HL-60/S4 treated with phorbol 12-myristate 13-acetate at 8.2 ng/mL for 4 days and 3 days (cell line): ENCODE data around the gene HSPA1B.
"Not testable (repeated sequence)": the region's sequence is repeated elsewhere in the genome, so short reads cannot be mapped to it uniquely, and the experiment has no call there.

Experiments
- in situ Hi-C: fragments of 300-500 bp; cut with MboI; formaldehyde crosslinking; loops from 2 replicates; pipeline ENCODE4 v1.15.0; 2022; ENCODE audit warnings: low sequenced_read_pairs

Gene HSPA1B

DNA sequence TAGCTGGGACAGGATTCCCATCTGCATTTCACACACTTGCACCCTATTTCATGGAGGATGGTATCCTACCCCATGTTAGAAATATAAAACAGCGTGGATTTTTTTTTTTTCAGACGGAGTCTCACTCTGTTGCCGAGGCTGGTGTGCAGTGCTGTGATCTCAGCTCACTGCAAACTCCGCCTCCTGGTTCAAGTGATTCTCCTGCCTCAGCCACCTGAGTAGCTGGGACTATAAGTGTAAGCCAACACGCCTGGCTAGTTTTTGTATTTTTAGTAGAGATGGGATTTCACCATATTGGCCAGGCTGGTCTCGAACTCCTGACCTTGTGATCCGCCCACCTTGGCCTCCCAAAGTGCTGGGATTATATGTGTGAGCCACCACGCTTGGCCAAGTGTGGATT lies 30.2 kb downstream of the HSPA1B start:
- in situ Hi-C loops: not testable (repeated sequence)

DNA sequence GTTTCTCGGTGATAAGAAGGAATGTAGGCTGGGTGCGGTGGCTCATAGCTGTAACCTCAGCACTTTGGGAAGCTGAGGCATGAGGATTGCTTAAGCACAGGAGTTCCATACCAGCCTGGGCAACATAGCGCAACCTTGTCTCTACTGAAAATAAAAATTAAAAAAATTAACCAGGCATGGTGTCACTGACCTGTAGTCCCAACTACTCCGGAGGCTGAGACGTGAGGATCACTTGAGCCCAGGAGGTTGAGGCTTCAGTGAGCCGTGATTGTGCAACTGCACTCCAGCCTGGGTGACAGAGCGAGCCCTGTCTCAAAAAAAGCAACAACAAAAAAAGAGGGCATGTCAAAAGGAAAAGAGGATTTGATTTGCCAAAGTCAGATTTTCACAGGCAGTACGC lies 31.2 kb downstream of the HSPA1B start:
- in situ Hi-C loops: no loop called here

DNA sequence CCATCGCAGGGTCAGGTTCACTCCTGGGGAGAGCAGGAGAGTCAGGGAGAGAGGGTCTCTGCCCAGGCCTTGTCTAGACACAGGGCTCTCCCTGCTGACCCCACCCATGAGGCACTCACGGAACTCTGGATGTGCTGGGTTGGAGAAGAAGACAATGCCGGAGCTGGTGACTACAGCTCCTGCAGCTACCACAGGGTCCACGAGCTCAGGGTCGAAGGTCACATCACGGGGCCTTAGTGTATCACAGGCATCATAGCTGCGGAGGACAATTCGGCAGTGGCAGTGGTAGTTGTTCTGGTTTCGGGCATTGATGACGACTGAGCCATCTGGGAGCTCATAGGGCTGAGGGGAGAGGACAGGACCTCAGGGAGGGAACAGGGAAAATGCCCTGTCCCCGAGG lies 32.4 kb downstream of the HSPA1B start:
- in situ Hi-C loops: no loop called here

DNA sequence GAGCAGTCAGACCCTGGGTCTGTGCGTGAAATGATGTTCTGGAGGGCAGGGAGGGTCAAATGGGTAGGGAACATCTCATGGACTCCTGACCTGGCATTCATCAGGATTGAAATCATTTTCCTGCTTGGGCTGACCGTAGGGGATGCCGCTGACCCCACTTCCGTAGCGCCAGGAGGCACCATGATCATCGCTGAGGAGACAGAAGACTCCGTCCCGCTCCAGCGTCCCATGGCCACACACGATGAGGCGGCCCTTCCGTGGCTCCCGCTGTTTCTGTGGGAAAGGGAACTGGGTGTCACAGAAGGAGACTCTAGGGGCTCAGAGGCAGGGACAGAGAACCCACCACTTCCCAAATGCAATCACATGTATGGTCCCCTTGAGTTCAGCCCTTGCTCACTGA lies 32.8 kb downstream of the HSPA1B start:
- in situ Hi-C loops: no loop called here

DNA sequence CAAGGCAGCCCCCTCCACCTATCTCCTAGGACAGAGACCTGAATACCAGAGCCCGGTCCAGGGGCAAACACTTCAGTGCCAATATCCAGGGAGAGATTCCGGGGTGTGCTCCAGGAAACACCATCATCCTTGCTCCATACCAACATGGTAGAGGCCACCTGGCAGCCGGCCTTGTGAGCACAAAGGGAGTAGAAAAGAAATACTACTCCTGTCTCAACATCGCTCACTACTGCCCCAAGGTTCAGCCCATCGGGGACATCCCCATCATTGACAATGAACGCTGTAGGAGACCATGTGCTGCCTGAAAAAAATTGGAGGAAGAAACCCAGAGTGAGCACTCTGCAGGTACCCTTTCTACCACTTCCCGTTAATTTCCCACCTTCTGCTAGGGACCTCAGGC lies 33.6 kb downstream of the HSPA1B start:
- in situ Hi-C loops: no loop called here

DNA sequence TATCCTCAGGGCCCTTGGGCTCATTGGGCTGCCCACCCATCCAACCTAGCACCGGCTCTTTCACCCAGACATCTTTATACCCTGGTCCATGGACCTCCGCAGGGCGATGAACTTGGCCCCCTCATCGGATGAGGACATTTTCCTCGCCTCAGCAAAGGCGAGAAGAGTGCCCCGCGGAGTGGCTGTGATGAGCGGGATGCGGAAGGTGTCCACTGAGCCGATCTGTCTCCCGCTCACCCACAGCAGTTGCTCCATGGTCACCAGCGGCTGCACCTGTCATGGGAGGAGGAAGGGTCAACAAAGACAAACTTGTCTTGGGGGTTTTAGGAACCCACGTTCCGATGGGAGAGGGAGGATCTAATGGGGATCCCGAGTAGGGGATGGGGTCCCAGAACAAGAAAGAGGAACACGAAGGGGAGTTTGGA lies 34.4 kb downstream of the HSPA1B start:
- in situ Hi-C loops: no loop called here

DNA sequence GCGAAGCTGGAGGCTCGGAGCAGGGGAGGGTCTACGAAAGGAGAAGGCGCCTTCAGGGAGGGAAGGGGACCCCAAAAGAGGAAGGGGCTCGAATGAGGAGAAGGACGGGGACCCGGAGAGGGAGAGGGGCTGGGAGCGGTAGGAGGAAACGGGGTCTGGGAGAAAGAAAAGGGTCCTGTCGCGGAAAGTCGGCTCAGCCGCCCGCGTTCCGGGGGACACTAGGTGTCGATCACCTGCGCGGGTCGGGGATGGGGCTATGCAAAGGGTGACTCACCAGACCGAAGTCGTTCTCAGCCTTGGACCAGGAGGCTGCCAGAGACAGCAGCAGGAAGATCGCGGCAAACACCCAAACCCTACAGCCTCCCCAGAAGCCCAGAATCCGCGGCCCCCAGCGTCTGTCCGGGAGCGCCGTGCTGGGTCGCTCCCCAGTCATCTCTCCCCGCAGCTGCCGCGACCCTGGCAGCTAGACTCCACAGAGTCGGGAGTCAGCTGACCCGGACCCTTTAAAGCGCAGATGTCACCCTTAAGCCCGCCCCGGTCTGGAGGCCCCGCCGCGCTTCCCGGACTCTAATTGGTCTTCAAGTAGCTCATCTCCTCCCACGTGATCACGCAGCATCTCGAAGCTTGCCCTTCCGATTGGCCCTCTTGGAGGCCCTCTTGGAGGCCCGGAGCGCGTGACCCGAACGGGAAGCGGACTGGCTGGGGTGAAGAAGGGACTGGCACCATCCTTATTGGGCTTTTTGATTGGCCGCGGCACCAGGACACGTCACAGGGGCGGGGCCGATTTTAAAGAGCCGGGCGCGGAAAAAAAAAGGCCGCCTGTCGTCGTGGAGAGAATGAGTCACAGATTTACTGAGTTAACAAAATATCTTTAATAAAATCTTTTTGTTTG lies 35.1 kb downstream of the HSPA1B start, which contains the start of gene NEU1:
TSS of gene NEU1 (minus strand) at position 478 of the 892 bp plus-strand sequence. CDS start at position 433, 45 bp downstream.
- in situ Hi-C loops: no loop called here

DNA sequence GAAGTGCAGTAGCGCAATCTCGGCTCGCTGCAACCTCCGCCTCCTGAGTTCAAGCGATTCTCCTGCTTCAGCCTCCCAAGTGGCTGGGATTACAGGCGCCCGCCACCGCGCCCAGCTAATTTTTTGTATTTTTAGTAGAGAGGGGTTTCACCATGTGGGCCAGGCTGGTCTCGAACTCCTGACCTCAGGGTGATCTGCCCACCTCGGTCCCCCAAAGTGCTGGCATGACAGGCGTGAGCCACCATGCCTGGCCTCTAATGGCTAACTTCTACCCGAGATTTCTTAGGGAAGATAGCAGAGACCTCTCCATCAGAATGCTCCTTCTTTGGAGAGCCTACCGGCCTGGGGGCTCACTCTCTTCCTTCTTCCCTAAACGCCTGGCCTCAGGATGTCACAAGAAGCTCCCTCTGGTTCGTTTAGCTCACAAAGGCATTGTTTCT lies 36.6 kb downstream of the HSPA1B start:
- in situ Hi-C loops: not testable (repeated sequence)

DNA sequence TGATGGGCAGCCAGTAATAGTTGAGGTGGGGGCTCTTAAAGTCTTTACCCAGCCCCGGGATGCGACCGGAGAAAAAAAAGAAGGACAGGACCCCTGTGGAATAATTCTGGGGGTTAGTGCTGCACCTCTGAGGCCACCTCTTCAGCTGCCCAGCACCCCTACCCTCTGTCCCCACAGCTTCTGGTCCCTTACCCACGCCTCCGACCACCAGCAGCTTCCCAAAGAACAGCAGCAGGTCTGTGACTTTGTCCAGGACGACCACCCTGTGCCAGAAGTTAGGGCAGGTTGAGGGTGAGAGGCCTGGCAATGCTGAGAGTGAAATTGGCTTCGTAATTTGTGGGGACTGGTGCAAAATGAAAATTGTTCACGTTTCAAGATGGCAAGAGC lies 37.3 kb downstream of the HSPA1B start:
- in situ Hi-C loops: no loop called here

DNA sequence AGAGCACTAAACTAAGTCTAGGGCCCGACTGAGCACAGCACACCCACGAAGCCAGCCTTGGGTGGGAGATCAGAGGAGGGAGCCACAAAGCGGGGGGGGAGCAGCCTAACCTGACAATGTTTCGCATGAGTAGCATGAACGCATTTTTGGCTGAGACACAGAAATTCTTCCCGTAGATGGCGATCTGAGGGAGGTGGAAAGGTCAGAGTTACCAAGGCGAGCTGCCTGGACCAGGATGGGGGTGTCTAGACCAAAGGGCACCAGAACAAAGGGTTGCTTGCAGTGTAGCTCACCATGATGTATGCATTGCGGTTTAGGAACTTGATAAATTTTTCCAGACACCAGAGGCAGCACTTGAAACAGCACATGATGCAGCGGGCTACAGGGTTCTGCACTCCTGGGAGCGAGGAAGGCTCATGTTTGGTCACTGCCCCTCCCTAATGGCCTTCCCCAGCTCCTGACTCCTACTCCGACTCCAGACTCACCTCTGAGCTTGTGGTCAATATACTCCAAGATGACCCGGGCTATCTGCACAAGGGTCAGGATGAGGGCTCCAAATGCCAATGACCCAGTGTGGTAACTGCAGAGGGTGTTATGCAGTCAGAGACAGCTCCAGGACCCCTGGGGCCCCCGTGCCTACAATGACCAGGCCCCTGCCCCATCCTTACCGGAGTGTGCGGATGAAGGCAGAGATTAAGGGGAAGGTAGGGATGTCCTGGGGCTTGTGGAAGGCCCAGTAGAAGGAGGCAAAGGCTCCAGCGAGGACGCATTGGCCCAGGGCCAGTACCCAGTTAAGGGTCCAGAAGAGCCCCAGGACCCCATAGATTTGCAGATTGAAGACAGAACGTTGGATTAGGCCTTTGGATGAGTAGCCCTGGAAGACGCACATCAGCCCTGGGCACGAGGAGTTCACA lies 37.9 kb downstream of the HSPA1B start:
- in situ Hi-C loops: no loop called here

DNA sequence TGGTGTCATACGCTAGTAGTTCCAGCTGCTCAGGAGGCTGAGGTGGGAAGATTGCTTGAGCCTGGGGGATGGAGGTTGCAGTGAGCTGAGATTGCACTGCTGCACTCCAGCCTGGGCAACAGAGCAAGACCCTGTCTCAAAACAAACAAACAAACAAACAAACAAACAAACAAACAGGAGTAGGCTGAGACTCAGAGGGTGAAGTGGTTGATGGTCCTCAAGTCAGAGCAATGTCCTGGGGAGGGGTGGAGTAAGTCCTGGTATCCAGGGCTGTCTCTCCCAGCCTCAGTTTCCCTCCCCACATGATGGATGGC lies 41.1 kb downstream of the HSPA1B start:
- in situ Hi-C loops: not testable (repeated sequence)

DNA sequence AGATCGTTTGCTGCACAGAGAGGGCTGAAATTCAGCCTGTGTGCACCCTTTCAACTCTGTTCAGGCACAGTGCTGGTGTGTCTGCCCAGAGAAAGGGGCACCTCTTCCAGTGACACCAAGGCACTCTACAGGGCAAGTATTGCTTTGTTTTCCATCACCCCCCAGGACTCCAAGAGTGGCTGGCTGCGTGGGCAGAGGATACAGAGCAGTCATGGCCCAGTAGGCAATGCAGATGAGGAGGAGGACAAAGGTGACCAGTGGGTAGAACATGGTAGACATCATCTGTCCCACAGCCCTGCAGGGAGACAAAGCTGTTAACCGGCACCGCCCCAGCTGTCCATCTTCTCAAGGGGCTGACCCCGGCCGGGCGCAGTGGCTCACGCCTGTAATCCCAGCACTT lies 41.8 kb downstream of the HSPA1B start:
- in situ Hi-C loops: no loop called here

DNA sequence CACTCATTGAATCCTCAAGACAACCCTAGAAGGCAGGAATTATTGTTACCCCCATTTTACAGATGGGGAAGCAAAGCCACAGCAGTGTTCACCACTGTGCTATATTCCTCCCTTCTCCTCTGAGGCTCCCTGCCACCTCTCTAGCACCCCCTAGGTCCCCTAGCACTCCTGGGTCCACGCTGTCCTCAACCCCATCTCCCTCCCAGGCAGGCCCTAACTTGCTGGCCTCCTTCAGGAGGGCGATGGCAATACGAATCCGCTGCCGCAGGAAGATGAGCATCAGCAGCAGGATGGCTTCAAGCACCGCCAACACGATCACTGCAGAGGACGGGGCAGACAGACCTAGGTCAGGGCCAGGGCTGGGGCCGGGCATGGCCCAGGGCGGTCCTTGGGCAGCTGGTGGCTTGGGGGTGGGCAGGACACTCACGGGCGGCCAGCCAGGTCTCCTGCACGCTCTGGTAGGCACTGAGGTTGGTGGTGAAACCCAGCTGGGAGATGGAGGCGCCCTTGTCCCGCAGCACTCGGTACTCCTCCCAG lies 42.9 kb downstream of the HSPA1B start:
- in situ Hi-C loops: no loop called here

DNA sequence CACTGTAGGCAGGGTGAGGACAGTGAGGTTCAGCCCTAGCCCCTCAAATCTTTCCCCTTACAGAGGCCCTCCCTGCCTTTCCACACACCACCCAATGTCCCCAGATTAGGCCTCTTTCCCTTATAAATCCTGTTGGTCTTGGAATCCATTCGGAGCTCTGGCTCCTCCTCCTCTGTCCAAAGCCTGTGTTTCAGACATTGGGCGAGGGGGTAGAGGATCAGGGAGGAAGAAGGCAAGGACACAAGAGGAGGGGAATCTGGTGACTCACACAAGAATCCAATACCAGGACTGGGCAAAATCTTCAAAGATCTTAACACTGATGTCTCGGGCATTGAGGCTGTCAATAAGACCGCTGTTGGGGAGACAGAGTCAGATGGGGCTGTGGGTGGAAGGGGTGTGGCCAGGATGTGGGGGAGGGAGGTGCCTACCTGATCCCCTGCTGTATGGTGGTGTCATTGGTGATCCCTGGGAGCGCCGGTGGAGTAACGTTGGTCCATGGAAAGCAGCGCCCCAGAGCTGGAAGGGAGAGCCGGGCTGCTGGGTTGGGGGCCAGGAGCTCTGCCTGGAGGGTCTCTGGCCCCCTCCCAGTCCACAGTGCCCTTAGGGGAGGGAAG lies 43.6 kb downstream of the HSPA1B start:
- in situ Hi-C loops: no loop called here

DNA sequence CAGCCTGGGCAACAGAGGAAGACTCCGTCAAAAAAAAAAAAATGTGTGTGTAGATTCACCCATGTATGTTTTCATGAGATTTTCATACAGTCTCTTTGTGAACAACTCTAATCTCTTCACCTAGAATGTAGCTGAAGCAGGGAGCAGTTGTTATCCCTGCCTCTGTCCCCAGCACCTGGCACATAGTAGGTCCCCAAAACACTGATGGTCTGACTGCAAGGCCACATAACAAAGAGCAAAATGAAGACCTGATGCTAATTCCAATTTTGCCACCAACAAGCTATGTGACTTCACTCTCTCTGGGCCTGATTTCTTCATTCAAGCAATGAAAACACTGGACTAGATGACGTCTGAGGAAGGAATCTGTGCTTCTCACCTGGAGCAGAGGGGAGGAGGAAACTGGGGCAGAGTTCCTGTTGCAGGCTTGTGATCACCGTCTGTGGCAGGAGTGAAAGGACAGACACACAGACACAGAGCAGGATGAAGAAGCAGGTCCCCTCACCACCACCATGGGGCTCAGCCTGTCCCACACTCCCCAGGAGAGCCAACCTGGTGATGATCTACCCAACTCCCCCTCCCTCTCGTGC lies 46.6 kb downstream of the HSPA1B start:
- in situ Hi-C loops: no loop called here

DNA sequence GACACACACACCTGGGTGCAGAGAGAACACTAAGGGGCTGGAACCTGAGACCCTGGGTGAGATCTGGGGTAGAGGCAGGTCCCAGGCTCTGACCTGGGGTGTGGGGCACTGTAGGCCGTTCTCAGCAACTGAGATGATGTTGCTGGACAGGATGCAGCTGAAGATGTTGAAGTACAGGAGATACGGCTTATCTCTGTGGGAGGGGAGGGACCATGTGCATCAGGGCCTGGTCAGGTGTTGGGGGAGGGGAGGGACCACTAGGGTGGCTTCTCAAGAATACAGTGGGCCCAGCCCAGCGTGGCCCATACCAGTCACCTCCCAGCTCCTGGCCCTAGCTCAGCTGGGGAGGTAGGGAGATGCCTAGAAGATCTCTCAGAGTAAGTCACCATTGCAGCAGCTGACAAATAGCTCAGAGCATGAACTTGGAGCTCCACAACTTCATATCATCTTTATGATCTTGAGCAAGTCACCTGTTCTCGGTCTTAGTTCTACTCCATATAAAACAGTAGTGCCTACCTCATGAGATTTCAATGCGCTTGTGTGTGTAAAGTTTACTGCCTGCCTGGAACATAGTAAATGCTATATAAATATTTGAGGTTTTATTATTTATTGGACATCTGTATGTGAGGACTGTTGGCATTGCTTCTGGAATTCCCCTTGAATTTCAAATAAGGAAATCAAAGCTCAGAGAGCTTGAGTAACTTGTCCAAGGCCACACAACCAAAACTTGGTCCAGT lies 47.5 kb downstream of the HSPA1B start:
- in situ Hi-C loops: no loop called here

DNA sequence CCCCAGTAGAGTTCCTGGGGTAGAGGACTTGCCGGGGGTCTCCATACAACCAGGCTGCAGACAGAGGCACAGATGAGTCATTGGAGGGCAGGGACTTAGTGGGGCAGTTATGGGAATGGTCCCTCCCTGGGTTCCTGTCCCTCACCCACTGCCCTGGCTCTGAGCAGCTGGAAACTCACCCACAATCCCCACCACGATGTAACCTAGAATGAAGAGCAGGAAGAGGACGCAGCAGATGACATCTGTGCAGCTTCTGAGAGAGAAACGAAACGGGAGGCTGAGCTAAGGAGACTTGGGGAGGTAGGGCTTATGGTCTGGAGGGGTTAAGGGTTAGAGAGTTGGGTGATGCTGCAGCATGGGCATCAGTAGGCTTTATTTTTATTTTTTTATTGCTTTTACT lies 48.3 kb downstream of the HSPA1B start:
- in situ Hi-C loops: no loop called here

DNA sequence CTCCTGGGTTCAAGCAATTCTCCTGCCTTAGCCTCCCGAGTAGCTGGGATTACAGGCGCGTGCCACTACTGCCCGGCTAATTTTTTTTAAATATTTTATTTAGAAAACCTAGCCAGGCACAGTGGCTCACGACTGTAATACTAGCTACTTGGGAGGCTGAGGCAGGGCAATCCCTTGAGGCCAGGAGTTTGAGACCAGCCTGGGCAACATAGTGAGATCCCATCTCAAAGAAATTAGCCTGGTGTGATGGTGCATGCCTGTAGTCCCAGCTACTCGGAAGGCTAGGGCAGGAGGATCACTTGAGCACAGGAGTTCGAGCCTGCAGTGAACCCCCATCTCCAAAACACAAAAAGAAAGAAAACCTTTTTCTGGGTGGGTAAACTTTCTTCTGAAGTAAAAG lies 48.8 kb downstream of the HSPA1B start:
- in situ Hi-C loops: no loop called here

DNA sequence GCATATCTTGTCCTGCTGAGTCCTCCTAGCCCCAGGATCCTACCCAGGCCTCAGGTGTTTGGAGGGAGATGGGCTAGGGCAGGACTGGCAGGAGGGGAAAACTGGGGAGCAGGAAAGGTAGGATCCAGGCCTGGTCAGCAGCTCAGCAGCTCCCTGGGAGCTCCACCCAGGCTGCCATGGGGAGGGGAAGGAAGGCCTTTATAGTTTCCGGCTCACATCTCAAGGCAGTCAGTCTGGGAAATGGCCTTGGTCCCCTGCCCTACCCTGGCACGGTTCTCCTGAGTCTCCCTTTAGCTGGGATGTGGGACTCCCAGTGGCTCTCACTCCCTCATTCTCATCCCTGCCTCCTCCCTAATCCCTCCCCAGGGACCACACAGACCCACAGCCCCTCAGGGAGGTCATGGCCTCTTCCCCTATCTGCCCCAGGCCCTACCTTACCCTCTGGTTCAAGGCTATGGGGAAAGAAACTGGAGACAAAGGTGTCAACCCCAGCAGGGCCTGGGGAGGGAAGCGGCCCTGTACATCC lies 49.6 kb downstream of the HSPA1B start:
- in situ Hi-C loops: no loop called here

DNA sequence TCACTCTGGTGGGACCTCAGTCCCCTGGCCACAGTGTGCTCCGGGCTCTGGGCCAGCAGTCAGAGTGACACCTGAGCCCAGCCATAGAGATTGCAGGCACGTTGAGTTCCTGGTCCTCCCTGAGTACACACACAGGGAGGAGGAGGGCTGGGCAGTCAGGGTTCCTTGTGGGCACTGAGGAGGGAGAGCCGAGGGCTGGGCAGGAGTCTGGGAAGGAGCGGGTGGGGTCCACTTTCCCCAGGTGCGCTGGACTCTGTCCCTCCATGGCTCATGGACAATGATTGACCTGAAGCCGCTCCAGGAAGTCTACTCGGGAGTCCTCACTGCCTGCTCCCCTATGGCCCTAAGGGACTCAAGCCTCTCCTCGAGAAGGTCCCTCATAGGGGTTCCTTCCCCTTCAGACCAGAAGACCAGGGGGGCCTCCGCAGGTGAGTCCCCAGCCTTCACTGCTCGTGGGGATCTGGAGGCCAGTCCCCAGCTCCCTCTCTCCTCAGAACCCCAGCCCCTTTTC lies 50.2 kb downstream of the HSPA1B start:
- in situ Hi-C loops: no loop called here
